Measurements from ENCODE around the gene SEPHS2.

The SEPHS2 gene

GRCh38 chr16:30429418-30429677 is 16.3 kb downstream of the SEPHS2 start:
- DNase-seq = no peak

- no peak for DNase-seq
These were observed 17.6 kb downstream of the SEPHS2 start for GRCh38 chr16:30428055-30428454.

- DNase-seq = no peak
These were observed 24.7 kb downstream of the SEPHS2 start for GRCh38 chr16:30421010-30421409.

GRCh38 chr16:30418350-30419181 is 27.1 kb downstream of the SEPHS2 start:
- DNase-seq = no peak

- peak; percentile 68 to 98 (median 83) for DNase-seq
These were observed 27.9 kb downstream of the SEPHS2 start for GRCh38 chr16:30417529-30418349.

GRCh38 chr16:30416624-30417528 is 28.8 kb downstream of the SEPHS2 start:
- DNase-seq = no peak

- DNase-seq = no peak
These were observed 29.5 kb downstream of the SEPHS2 start for GRCh38 chr16:30416047-30416603.

GRCh38 chr16:30414159-30414558 is 31.5 kb downstream of the SEPHS2 start:
- DNase-seq = no peak

- no peak for DNase-seq
These were observed 32.4 kb downstream of the SEPHS2 start for GRCh38 chr16:30413112-30413806.

- peak; percentile 80 to 93 (median 87) for DNase-seq
These were observed 36.3 kb downstream of the SEPHS2 start for GRCh38 chr16:30409125-30410060.

GRCh38 chr16:30407804-30408534 is 37.7 kb downstream of the SEPHS2 start:
- DNase-seq = no peak

GRCh38 chr16:30407102-30407803 is 38.4 kb downstream of the SEPHS2 start, which contains the start of gene ZNF771:
Gene ZNF771, plus strand, starts transcription at chr16:30407606. Its CDS starts 448 bp downstream, at chr16:30408054.
- peak; percentile 75 to 86 (median 84) for DNase-seq

- DNase-seq = no peak
These were observed 38.9 kb downstream of the SEPHS2 start for GRCh38 chr16:30406795-30407101.

- no peak for DNase-seq
These were observed 43.8 kb downstream of the SEPHS2 start for GRCh38 chr16:30401768-30402425.

- no peak for DNase-seq
These were observed 46.1 kb downstream of the SEPHS2 start for GRCh38 chr16:30399435-30400186.

GRCh38 chr16:30398661-30399434 is 46.8 kb downstream of the SEPHS2 start:
- DNase-seq = no peak
